CD4-positive, alpha-beta T cell treated with Interleukin-6 at 100 ng/mL for 8 hours (primary cell): ENCODE results near the gene NECTIN2.

Experiments used
- DNase-seq: peaks from one replicate; pipeline ENCODE4 v3.0.0-alpha.2; 2020; ENCODE audit warnings: mixed read lengths, low spot score

Gene NECTIN2

GRCh38 chr19:44845612-44846454 lies at the start of gene NECTIN2:
Gene NECTIN2, plus strand, starts transcription at chr19:44846297. Its CDS starts 229 bp downstream, at chr19:44846526.
- peak; percentile 62 for DNase-seq

DNA sequence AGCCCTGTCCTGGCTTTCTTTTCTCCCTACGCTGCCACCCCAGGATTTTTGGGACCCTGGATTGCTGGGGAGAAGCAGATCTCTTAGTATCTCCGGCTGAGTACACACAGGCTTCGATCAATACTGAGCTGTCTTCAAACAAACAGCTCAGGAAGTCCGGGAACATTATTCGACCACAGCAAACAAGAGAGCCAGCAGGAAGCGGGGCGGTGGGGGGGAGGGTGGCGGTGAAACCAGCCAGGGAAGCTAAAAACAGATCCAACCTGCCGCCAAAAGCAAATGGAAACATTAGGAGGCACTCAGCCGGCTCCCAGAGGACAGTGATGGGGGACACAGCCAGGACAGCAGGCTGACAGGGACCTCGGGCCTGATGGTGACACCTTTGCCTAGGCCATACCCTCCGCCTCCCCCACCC lies 49.4 kb upstream of the NECTIN2 start:
- peak; percentile 38 for DNase-seq

DNA sequence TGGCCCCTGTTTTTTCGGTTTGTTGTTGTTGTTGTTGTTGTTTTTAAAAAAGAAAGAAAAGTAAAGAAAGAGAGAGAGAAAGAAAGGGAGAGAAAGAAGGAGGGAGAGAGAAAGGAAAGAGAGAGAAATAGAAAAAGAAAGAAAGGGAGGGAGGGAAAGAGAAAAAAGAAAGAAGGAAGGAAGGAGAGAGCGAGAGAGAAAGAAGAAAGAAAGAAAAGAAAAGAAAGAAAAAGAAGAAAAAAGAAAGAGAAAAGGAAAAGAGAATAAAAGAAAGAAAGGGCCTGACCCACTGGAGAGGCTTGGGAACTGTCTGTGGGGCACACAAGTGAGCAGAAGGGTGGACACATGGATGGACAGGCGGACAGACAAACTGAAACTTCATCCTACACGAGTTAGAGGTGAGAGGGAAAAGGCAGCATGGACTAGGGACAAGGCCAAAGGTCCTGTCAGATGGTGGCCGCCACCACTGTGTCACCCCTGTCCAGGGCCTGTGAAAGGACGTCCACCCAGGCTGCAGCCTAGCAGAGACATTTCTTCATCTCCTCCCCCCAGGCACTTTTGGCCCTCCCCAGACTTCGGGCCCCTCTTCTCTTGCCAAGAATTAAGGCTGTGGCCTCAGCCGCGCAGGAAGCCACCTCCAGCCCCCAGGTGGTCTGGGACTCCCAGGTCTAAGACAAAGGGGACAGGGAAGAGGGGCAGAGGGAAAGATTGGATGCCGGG lies 46.3 kb upstream of the NECTIN2 start:
- no peak for DNase-seq

- DNase-seq = peak; percentile 73
Measured at GRCh38 chr19:44800461-44800860, 45.6 kb upstream of the NECTIN2 start.

DNA sequence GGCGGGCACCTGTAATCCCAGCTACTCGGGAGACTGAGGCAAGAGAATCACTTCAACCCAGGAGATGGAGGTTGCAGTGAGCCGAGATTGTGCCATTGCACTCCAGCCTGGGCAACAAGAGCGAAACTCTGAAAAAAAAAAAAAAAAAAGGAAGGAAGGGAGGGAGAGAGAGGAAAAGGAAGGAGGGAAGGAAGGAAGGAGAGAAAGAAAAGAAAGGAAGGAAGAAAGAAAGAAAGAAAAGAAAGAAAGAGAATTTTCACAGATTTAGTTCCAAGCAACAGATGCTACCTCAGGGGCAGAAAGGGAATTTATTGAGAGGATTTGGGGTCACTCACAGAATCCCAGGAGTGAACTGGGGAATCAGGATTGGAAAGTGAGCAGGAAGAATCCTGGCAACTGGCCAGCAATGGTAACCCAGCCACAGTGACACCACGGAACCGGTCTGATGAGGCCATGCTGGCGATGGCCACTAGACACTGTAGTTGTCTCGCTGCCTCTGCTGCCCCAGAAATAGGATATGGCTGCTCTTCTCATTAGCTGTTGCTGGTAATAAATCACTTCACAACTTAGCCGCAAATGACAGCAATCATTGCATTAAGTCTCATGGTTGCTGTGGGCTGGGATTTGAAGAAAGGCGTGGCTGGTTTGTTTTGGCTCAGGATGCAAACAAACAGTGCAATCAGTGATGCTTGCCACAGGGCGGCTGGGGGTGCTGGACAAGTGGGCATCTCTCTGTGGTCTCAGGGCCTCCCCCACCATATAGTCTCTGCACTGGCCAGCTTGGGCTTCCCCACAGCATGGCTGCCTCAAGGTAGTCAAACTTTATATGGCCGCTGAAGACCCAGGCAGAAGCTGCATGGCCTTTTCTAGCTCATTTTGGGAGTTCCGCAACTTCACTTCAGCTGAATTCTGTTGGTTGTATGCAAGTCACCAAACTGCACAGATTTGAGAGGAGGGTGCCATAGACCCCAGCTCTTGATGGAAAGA lies 42.4 kb upstream of the NECTIN2 start:
- DNase-seq = no peak

GRCh38 chr19:44806291-44806690 lies 39.8 kb upstream of the NECTIN2 start:
- no peak for DNase-seq

- DNase-seq = no peak
Measured at GRCh38 chr19:44807162-44807561, 38.9 kb upstream of the NECTIN2 start.

DNA sequence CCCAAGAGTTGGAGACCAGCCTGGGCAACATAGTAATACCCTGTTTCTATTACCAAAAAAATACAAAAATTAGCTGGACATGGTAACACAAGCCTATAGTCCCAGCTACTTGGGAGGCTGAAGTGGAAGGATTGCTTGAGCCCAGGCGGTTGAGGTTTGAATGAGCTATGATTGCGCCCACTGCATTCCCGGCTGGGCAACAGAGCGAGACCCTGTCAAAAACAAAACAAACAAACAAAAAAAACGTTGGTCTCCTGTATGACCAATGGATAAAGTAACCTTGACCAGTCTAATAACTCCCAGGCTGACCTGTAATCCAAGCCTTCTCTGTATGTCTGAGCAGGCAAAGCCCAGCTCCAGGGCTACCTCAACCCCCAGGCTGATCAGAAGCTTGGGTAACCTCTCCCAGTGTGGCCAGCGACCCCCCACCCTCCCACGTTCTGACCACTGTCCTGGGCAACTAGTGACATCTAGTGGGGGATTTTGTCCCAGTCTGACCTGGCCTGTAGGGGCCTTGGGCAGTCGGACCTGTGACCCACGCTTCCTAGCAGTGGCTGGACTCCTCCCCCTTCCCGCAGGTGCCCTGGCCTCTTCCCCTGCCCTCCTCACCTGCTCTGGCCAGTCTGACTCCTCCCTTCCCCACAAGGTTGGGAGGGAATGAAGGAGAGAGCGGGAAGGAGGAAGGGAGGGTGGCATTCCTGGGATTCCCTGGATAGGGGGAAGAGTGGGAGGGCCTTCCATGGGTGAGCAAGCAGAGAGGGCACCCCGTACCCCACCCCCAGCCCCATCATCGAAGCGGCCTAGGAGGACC lies 38.2 kb upstream of the NECTIN2 start:
- no peak for DNase-seq

DNA sequence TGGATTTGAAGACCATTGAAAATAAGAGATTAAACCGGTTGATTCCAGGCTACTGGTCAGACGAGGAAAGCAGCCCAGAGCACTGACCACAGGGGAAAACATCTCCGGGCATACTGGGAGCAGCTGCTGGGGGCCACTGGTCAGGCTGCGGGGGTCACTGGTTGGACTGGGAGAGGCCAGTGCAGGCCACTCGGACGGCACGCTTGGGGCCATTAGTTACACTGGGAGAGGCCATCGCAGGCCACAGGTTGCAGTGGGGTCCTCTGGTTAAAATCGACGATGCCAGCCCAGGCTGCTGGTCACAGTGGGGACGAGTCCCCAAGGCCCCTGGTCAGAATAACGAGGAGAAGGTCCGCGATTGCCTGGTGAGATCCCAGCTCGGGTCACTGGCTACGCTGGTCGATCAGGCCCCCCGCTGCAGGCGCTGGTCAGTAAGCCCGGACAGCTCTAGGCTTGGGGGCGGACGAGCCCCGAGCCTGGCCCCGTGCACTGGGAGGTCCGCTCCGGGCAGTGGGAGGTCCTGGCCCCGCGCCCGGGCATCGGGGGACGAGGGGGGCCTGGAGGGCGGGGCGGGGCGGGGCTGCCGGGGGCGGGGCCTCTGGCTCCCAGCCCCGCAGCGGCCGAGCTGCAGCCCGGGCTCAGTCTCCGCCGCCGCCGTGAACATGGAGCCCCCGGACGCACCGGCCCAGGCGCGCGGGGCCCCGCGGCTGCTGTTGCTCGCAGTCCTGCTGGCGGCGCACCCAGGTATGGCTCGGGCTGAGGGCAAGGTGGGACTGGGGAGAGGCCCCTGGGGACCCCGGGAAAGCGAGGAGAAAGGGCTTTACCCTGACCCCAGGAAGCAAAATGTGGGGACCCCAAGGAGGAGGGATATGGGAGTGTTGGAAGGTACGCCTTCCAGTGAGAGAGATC lies 37.4 kb upstream of the NECTIN2 start, which contains the start of gene BCAM:
Gene BCAM (plus strand): TSS at position 641 of the 909 bp plus-strand sequence. CDS start 22 bp downstream, at position 663.
- DNase-seq = no peak

DNA sequence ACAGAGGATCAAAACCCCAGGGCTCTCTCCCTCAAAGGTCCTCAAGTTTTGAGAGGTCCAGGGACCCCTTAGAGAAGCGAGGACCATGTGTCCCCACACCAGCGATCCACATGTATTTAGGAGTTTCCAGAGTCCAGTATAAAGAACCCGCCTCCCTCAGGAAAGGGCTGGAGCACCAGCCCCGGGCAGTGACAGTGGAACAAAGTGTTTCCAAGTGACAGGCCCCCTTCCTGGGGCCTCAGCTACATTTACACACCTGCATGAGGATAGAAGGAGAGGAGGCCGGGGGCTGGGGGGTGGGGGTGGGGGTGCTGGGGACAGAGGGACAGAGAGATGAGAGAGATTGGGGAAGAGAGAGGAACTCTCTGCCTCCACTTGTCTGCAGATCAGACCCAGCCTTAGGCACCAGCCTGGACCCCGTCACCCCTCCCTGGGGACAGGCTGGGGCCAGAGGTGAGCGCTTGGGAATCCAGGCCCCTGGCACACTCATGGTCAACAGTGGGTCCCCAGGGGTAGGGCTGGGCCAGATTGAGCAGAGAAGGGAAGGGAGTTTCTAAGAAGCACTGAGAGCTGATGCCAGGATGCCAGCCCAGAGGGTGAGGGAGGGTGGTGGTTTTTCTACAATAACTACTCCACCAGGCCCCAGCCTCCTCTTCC lies 36.4 kb upstream of the NECTIN2 start:
- DNase-seq = no peak

DNA sequence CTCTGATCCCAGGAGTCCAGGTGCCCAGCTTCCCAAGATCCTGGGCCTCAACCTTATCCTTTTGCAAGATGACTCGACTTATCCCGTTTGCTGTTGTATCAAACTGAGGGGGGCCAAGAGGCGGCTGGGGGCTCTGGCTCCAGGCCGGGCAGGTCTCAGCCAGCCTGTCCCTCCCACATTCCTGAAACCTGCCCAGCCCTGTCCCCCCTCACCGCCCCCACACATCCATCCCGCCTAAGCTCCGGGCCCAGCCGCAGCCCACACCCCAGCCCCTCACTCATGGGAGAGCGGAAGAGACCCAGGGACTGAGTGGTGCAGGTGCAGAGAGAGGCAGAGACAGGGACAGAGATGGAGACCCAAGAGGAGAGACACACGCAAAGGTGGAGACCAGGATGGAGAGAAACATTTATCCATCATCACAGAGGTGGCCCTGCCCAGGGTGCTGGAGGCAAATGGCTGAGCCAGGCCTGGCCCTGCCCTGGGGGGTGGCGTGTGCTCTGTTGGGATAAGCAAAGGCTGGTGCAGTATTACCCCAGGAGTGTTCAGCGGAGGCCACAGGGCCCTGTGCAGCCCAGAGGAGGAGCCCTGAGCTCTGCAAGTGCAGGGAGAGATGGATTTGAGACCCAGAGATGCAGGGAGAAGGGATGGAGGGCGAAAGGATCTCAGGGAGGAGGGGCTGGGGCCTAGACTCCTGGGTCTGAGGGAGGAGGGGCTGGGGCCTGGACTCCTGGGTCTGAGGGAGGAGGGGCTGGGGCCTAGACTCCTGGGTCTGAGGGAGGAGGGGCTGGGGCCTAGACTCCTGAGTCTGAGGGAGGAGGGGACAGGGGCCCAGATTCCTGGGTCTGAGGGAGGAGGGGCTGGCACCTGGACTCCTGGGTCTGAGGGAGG lies 35.6 kb upstream of the NECTIN2 start:
- no peak for DNase-seq

- no peak for DNase-seq
Measured at GRCh38 chr19:44811122-44811419, 35.0 kb upstream of the NECTIN2 start.

- no peak for DNase-seq
Measured at GRCh38 chr19:44812142-44812718, 33.9 kb upstream of the NECTIN2 start.

DNA sequence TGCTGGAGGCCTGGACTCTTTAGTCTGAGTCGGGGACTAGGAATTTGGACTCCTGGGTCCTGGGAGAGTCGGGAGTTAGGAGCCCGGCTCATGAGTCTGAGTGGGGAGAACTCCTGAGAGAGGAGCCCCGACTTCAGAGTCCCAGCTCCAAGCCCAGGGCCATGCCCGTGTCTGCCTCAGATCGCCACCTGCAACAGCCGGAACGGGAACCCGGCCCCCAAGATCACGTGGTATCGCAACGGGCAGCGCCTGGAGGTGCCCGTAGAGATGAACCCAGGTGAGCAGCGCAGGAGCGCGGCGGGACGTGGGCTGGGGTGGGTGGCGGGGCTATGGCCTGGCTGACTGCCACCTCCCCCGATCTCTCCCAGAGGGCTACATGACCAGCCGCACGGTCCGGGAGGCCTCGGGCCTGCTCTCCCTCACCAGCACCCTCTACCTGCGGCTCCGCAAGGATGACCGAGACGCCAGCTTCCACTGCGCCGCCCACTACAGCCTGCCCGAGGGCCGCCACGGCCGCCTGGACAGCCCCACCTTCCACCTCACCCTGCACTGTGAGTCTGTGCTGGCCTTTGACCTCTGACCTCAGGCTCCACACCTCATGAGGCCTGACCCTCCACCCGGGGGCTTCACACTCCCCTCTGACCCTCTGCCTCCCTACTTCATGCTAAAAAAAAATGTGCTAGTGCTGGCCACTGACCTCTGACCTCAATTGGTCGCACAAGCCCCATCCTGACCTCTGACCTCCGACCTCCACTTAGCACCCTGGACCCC lies 32.8 kb upstream of the NECTIN2 start:
- DNase-seq = no peak

DNA sequence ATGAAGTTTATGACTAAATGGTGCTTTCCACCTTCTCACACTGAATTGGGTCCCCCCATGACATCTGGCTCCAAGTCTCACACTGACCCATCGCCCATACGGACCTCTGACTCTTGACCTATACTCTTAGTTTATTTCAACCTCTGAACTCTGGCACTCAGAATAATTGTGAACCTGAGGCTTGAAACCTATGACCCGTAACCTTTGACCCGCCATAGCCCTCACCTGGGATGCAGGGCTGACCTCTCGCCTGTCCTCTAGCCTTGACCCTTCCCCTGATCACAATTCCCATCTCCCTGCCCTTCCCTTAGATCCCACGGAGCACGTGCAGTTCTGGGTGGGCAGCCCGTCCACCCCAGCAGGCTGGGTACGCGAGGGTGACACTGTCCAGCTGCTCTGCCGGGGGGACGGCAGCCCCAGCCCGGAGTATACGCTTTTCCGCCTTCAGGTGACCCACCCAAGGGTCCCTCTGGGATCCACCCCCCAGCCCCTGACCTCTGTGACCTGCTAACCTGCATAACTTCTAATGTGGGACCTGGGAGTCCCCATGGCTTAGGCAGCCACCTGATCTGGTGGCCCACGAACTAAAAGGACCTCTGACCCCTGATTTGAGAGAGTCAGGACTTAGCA lies 32.1 kb upstream of the NECTIN2 start:
- no peak for DNase-seq

- DNase-seq = no peak
Measured at GRCh38 chr19:44814517-44814916, 31.6 kb upstream of the NECTIN2 start.

- no peak for DNase-seq
Measured at GRCh38 chr19:44816301-44816700, 29.8 kb upstream of the NECTIN2 start.
